ENCODE data around the gene SPINK2.
A peak's percentile ranks its signal among the peaks of the same experiment; 100 is the strongest.

Gene SPINK2

GRCh38 chr4:56799161-56799759 lies 22.2 kb downstream of the SPINK2 start:
- no peaks in the 10 kb centered on the region for H3K36me3 Mint-ChIP-seq (ENCODE audit: low read depth)
- H3K4me1 Mint-ChIP-seq, result peaks cover 12% of the 10 kb centered on the region
- peak overlapping the region; percentile 92 for H3K4me3 Mint-ChIP-seq
- H3K27me3 Mint-ChIP-seq (ENCODE audit: low read depth, poor library complexity), result peaks cover 5% of the 10 kb centered on the region
- DNase-seq, result no peak
- TF ChIP-seq, protein P1, sequence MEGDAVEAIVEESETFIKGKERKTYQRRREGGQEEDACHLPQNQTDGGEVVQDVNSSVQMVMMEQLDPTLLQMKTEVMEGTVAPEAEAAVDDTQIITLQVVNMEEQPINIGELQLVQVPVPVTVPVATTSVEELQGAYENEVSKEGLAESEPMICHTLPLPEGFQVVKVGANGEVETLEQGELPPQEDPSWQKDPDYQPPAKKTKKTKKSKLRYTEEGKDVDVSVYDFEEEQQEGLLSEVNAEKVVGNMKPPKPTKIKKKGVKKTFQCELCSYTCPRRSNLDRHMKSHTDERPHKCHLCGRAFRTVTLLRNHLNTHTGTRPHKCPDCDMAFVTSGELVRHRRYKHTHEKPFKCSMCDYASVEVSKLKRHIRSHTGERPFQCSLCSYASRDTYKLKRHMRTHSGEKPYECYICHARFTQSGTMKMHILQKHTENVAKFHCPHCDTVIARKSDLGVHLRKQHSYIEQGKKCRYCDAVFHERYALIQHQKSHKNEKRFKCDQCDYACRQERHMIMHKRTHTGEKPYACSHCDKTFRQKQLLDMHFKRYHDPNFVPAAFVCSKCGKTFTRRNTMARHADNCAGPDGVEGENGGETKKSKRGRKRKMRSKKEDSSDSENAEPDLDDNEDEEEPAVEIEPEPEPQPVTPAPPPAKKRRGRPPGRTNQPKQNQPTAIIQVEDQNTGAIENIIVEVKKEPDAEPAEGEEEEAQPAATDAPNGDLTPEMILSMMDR (IDR thresholded peaks at IDR 0.05), result no peak
- H3K27ac Mint-ChIP-seq, result no peak overlapping the region
- H3K9me3 Mint-ChIP-seq, result no peaks in the 10 kb centered on the region

- no peak overlapping the region for H3K27ac Mint-ChIP-seq
- H3K36me3 Mint-ChIP-seq (ENCODE audit: low read depth), result no peaks in the 10 kb centered on the region
- H3K4me1 Mint-ChIP-seq, result peaks cover 12% of the 10 kb centered on the region
- no peak overlapping the region for H3K4me3 Mint-ChIP-seq
- H3K27me3 Mint-ChIP-seq (ENCODE audit: low read depth, poor library complexity), result peaks cover 2% of the 10 kb centered on the region
- H3K9me3 Mint-ChIP-seq, result no peaks in the 10 kb centered on the region
- DNase-seq, result no peak
- TF ChIP-seq, protein P1 (IDR thresholded peaks at IDR 0.05), result no peak
Observed at GRCh38 chr4:56796211-56796610, 25.3 kb downstream of the SPINK2 start.

DNA sequence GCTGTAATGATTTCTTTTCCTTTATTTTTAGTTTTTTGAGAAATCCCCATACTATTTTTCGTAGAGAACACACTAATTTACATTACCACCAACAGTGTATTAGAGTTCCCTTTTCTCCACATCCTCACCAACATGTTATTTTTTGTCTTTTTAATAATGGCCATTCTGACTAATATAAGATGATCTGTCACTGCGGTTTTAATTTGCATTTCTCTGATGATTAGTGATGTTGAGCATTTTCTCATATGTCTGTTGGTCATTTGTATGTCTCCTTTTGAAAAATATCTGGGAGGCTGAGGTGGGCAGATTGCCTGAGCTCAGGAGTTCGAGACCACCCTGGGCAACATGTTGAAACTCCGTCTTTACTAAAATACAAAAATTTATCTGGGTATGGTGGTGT lies 30.2 kb downstream of the SPINK2 start:
- no peak for DNase-seq
- no peaks in the 10 kb centered on the region for H3K9me3 Mint-ChIP-seq
- H3K4me1 Mint-ChIP-seq, result peaks cover 22% of the 10 kb centered on the region
- TF ChIP-seq, protein P1 (IDR thresholded peaks at IDR 0.05), result no peak
- no peak overlapping the region for H3K27ac Mint-ChIP-seq
- no peak overlapping the region for H3K4me3 Mint-ChIP-seq
- peaks cover 2% of the 10 kb centered on the region for H3K27me3 Mint-ChIP-seq (ENCODE audit: low read depth, poor library complexity)
- H3K36me3 Mint-ChIP-seq (ENCODE audit: low read depth), result no peaks in the 10 kb centered on the region

DNA sequence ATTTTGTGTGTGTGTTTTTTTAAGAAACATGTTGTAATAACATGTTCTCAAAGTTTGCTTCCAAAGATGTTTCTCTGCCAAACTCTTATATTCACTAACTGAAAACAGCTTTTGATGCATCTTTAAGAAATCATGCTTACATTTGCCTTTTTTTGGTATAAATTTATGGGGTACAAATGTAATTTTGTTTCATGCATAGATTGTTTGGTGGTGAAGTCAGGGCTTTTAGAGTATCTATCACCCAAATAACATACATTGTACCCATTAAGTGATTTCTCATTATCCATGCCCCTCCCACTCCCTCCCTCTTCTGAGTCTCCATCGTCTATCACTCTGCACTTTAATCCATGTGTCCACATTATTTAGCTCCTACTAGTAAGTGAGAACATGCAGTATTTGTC lies 30.8 kb downstream of the SPINK2 start:
- TF ChIP-seq, protein P1 (IDR thresholded peaks at IDR 0.05), result no peak
- peaks cover 22% of the 10 kb centered on the region for H3K4me1 Mint-ChIP-seq
- no peak overlapping the region for H3K27ac Mint-ChIP-seq

DNA sequence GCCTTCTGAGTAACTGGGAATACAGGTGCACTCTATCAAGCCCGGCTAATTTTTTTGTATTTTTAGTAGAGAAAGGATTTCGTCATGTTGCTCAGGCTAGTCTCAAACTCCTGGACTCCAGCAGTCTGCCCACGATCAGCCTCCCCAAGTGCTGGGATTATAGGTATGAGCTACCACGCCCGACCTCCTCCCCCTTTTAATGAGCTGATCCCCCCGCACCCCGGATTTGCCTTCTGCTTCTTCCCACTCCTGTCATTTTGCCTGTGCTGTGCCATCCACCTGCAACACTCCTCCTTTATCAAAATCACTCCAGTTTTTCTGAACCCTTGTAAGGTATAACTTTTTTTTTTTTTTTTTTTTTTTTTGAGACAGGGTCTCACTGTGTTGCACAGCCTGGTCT lies 33.4 kb downstream of the SPINK2 start:
- Mint-ChIP-seq H3K27ac (peak overlapping the region; percentile 61), H3K4me1 (peaks cover 30% of the 10 kb centered on the region), H3K9me3 (no peaks in the 10 kb centered on the region), H3K36me3 (ENCODE audit: low read depth) (no peaks in the 10 kb centered on the region), H3K27me3 (ENCODE audit: low read depth, poor library complexity) (peaks cover 4% of the 10 kb centered on the region), H3K4me3 (no peak overlapping the region)
- TF ChIP-seq, protein P1 (IDR thresholded peaks at IDR 0.05), result no peak
- no peak for DNase-seq

More for the DNA sequence above, 30.8 kb downstream of the SPINK2 start:
- Mint-ChIP-seq H3K9me3 (no peaks in the 10 kb centered on the region), H3K27me3 (ENCODE audit: low read depth, poor library complexity) (no peaks in the 10 kb centered on the region), H3K4me3 (no peak overlapping the region), H3K36me3 (ENCODE audit: low read depth) (no peaks in the 10 kb centered on the region)
- DNase-seq, result no peak

DNA sequence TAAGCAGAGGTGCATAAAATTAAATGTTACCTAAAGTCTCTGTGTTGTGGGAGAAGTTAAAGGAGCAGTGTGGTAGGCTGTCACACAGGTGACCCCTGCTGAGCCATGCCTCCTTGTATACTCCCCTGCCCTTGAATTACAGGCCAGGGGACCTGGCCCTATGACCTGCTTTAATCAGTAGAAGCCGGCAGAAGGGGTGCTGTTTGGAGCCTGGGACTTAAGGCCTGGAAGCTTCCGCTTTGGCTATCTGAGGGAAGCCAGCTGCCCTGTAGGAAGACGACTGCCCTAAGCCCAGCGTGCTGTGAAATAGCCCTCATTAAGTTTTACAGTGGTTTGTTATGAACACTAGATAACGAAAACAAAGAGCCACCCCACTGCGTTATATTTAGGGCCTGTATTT lies 34.1 kb downstream of the SPINK2 start:
- TF ChIP-seq, protein P1 (IDR thresholded peaks at IDR 0.05), result no peak
- Mint-ChIP-seq H3K4me1 (peaks cover 30% of the 10 kb centered on the region), H3K36me3 (ENCODE audit: low read depth) (no peaks in the 10 kb centered on the region), H3K9me3 (no peaks in the 10 kb centered on the region), H3K27me3 (ENCODE audit: low read depth, poor library complexity) (peaks cover 4% of the 10 kb centered on the region), H3K27ac (peak overlapping the region; percentile 61), H3K4me3 (no peak overlapping the region)
- DNase-seq, result peak; percentile 16
